Measurements from ENCODE around the gene ATP7A. TPM values are rescaled to one million over a fixed set of nuclear protein-coding genes. Genes with fewer than 3 reads are reported as not detected.
"Not testable (repeated sequence)": the region's sequence is repeated elsewhere in the genome, so short reads cannot be mapped to it uniquely, and the experiment has no call there.

The ATP7A gene
- total and polyA plus RNA-seq, 9 of the 15 experiments (the other 6 are each of a cell fraction or from before 2014, with no cell fraction given) = 7.8 to 22.7 (median 11.6) TPM

GRCh38 chrX:77919370-77919769 lies 8.9 kb downstream of the ATP7A start:
- intact Hi-C loops (cut with micrococcal nuclease) = loop anchor here (5.0 kb wide), 1 partner anchor 33 kb away; no protein-coding TSS in a partner anchor
- H3K36me3 ChIP-seq (ENCODE audit: control insufficient read depth, insufficient read depth, low read length); FAIRE-seq; H3K27ac ChIP-seq (ENCODE audit: extremely low read depth, low read depth, low read length); H3K9ac ChIP-seq (ENCODE audit: insufficient read depth in 1 of 2, low read depth in 2 of 2, low read length in 2 of 2); H3K4me2 ChIP-seq (ENCODE audit: insufficient read depth, low read length); H2AFZ ChIP-seq (ENCODE audit: low read depth, low read length); H3K4me1 ChIP-seq (replicated peaks in 1 of 2; ENCODE audit: control insufficient read depth in 2 of 2, insufficient read depth in 2 of 2, low read length in 2 of 2); DNase-seq (ENCODE audit: extremely low read depth in 1 of 4, low spot score in 3 of 4); H3K9me3 ChIP-seq (replicated peaks; ENCODE audit: control insufficient read depth, insufficient read depth, low read depth, low read length); H3K27me3 ChIP-seq (ENCODE audit: control insufficient read depth in 2 of 2, insufficient read depth in 2 of 2, low read length in 2 of 2); BruUV-seq (replicated peaks); CTCF ChIA-PET (ENCODE audit: low intra/inter-chr PET ratio); in situ Hi-C loops (cut with MboI); H3K4me3 ChIP-seq; H3K9me1 ChIP-seq (ENCODE audit: control insufficient read depth, insufficient read depth, low read length): not testable (repeated sequence)
- POLR2A ChIA-PET = interaction anchor here (1.0 kb wide), 1 partner anchor 16 kb away, joined by 3 read pairs; no protein-coding TSS in a partner anchor
- ATAC-seq = peak; percentile 59
- Histone ChIP-seq H4K20me1 (replicated peaks; ENCODE audit: control insufficient read depth, insufficient read depth, low read length) (peaks cover 12% of the 10 kb centered on the region; the same call in 1 of the 2 replicates), H3K79me2 (ENCODE audit: control insufficient read depth, insufficient read depth, low read length) (peaks cover 96% of the 10 kb centered on the region)
- TF ChIP-seq CBFA2T3 (IDR thresholded peaks at IDR 0.05) = 0 out of 2 replicates have a peak, but pooled peaks have one; percentile 5
- 8% methylated on average over 3 of the region's 6 CpGs for WGBS (ENCODE audit: insufficient coverage, low coverage, missing lambda C conversion rate)

- Histone ChIP-seq H3K4me3 (no peak overlapping the region), H2AFZ (ENCODE audit: low read depth, low read length) (no peak overlapping the region), H4K20me1 (replicated peaks; ENCODE audit: control insufficient read depth, insufficient read depth, low read length) (no peaks in the 10 kb centered on the region), H3K9ac (ENCODE audit: insufficient read depth in 1 of 2, low read depth in 2 of 2, low read length in 2 of 2) (no peak overlapping the region), H3K9me3 (replicated peaks; ENCODE audit: control insufficient read depth, insufficient read depth, low read depth, low read length) (no peaks in the 10 kb centered on the region), H3K27ac (ENCODE audit: extremely low read depth, low read depth, low read length) (peak overlapping the region; percentile 56), H3K9me1 (ENCODE audit: control insufficient read depth, insufficient read depth, low read length) (no peaks in the 10 kb centered on the region), H3K4me2 (ENCODE audit: insufficient read depth, low read length) (peak overlapping the region; percentile 14; the same call in 1 of the 2 replicates), H3K4me1 (replicated peaks in 1 of 2; ENCODE audit: control insufficient read depth in 2 of 2, insufficient read depth in 2 of 2, low read length in 2 of 2) (peaks cover 4 to 9% of the 10 kb centered on the region in 2 experiments; a peak in 3 of 5 replicates), H3K27me3 (ENCODE audit: control insufficient read depth in 2 of 2, insufficient read depth in 2 of 2, low read length in 2 of 2) (no peaks in the 10 kb centered on the region), H3K36me3 (ENCODE audit: control insufficient read depth, insufficient read depth, low read length) (no peaks in the 10 kb centered on the region), H3K79me2 (ENCODE audit: control insufficient read depth, insufficient read depth, low read length) (peaks cover 91% of the 10 kb centered on the region)
- peak; percentile 63 for FAIRE-seq
- ChIA-PET POLR2A (interaction anchor here (1.4 kb wide), 1 partner anchor 7 kb away, joined by 4 read pairs; no protein-coding TSS in a partner anchor), CTCF (ENCODE audit: low intra/inter-chr PET ratio) (no interaction called here)
- intact Hi-C loops (cut with micrococcal nuclease) = no loop called here
- DNase-seq (ENCODE audit: extremely low read depth in 1 of 4, low spot score in 3 of 4) = peak in 1 of 4 experiments; percentile 41
- peak; percentile 70 for ATAC-seq
- in situ Hi-C loops (cut with MboI) = no loop called here
- no TSS peak for BruUV-seq (replicated peaks)
- TF ChIP-seq SOX6 (IDR thresholded peaks at IDR 0.05) (0 out of 2 replicates have a peak, but pooled peaks have one; percentile 17), JUND (IDR thresholded peaks at IDR 0.05; ENCODE audit: borderline replicate concordance, low read depth, low read length) (0 out of 2 replicates have a peak, but pooled peaks have one; percentile 45), JUND (tag; IDR thresholded peaks at IDR 0.05; ENCODE audit: borderline replicate concordance, low read depth, low read length) (peak; percentile 28; the same call in 1 of the 3 replicates), MEF2D (tag; conservative IDR thresholded peaks at IDR 0.05; ENCODE audit: low read depth) (no peak), TAL1 (IDR thresholded peaks at IDR 0.05) (peak; percentile 81), STAT5A (IDR thresholded peaks at IDR 0.05; ENCODE audit: borderline replicate concordance, low read length) (peak; percentile 42; the same call in 1 of the 2 replicates), NRF1 (conservative IDR thresholded peaks at IDR 0.05 in 1 of 2, IDR thresholded peaks at IDR 0.05 in 1 of 2) (no peak), SFPQ (IDR thresholded peaks at IDR 0.05; ENCODE audit: low read depth, low read length) (no peak), CBFA2T2 (conservative IDR thresholded peaks at IDR 0.05) (peak; percentile 72), ARID1B (IDR thresholded peaks at IDR 0.05) (peak; percentile 88), MTA2 (IDR thresholded peaks at IDR 0.05; ENCODE audit: low read depth) (peak; percentile 56; the same call in 1 of the 2 replicates), SMARCC2 (IDR thresholded peaks at IDR 0.05; ENCODE audit: low read depth) (0 out of 2 replicates have a peak, but pooled peaks have one; percentile 18), NFIC (IDR thresholded peaks at IDR 0.05) (peak; percentile 32; the same call in 1 of the 2 replicates), NCOR1 (IDR thresholded peaks at IDR 0.05) (peak; percentile 62), EP300 (IDR thresholded peaks at IDR 0.05; ENCODE audit: low read length) (peak; percentile 60; the same call in 1 of the 2 replicates), PML (IDR thresholded peaks at IDR 0.05; ENCODE audit: low read length) (peak; percentile 54)
Measured at GRCh38 chrX:77922787-77923186, 12.3 kb downstream of the ATP7A start.

Data from K562 (cell line).